HUES64 (cell line): ENCODE measurements around the gene GHRHR.

Source experiments
- H3K27ac ChIP-seq: 2 replicates; pipeline ENCODE4 v1.7.0; 2013; ENCODE audit warnings: low read depth, low read length, inconsistent platforms
- H3K27me3 ChIP-seq: 2 replicates; pipeline ENCODE4 v1.6.1; 2013; ENCODE audit warnings: mild to moderate bottlenecking, low read length; ENCODE audit not compliant: insufficient read depth
- H3K36me3 ChIP-seq: 2 replicates; pipeline ENCODE4 v1.6.1; 2013; ENCODE audit warnings: mild to moderate bottlenecking, low read length; ENCODE audit not compliant: insufficient read depth
- H3K4me1 ChIP-seq: 2 replicates; pipeline ENCODE4 v1.6.1; 2013; ENCODE audit warnings: mild to moderate bottlenecking, low read length, moderate library complexity; ENCODE audit not compliant: insufficient read depth
- H3K4me3 ChIP-seq: 2 replicates; pipeline ENCODE4 v1.5.1; 2013; ENCODE audit warnings: mild to moderate bottlenecking, low read length, moderate library complexity
- H3K9ac ChIP-seq: 2 replicates; pipeline ENCODE4 v1.6.1; 2013; ENCODE audit warnings: mild to moderate bottlenecking, low read depth, low read length
- H3K9me3 ChIP-seq: 2 replicates; pipeline ENCODE4 v1.6.1; 2013; ENCODE audit warnings: low read depth, low read length; ENCODE audit not compliant: insufficient read depth
- WGBS: fragments of 150-250, 120-280 bp; methylation state at CpG from one replicate; pipeline ENCODE4 v1.1.7; 2013; ENCODE audit warnings: missing lambda C conversion rate; 5-methylcytosine and 5-hydroxymethylcytosine counted together

GHRHR gene

DNA sequence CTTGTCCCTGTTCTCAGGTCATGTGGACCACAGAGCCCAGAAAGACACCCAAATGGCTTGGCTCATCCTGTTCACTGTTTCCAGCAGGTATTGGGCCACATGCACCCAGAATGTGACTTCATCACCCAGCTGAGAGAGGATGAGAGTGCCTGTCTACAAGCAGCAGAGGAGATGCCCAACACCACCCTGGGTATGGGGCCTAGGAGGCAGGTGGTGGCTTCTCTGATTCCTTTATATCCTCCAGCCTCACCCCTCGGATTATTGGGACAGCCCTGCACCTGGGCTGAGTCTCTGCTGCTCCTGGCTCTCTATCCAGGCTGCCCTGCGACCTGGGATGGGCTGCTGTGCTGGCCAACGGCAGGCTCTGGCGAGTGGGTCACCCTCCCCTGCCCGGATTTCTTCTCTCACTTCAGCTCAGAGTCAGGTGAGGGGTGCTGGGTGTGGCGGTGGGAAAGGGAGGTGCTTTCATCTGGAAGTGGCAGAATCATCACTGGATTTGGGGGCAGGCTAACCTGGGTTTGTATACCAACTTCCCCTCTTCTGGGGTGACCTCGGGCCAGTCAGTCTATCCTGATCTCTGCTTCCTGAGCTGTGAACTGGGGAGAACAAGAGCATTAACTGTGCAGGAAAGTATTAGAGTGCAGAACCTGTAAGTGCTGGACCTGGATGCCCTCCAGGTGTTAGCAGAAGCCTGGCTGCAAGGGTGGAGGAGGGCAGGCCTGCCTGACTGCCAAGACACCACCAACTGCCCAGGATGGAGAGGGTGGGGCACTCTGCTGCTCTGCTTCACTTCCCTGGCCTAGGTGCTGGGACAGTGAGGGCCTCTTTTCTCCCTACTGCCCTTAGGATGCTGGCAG is 5.2 kb downstream of the GHRHR start:
- 87% methylated on average over 7 of the region's 7 CpGs for whole genome bisulfite sequencing
- Histone ChIP-seq H3K27ac (no peak overlapping the region), H3K36me3 (no peaks in the 10 kb centered on the region), H3K4me3 (no peak overlapping the region), H3K4me1 (no peaks in the 10 kb centered on the region), H3K9ac (no peak overlapping the region), H3K27me3 (no peaks in the 10 kb centered on the region), H3K9me3 (no peaks in the 10 kb centered on the region)

DNA sequence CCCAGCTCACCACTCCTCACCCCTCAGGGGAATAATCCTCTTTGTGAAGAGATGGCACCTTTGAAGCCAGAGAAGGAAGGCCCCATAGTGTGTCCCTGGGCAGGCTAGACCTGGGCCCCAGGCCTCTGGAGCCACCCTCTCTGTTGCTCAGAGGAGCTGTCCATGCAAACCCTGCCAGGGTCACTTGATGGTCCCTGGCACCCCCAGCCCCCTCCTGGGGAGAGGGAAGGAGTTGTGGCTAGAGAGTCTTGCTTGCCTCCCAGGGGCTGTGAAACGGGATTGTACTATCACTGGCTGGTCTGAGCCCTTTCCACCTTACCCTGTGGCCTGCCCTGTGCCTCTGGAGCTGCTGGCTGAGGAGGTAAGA is 5.8 kb downstream of the GHRHR start:
- WGBS: 83% methylated on average over 1 of the region's 1 CpG
- Histone ChIP-seq H3K27ac (no peak overlapping the region), H3K27me3 (no peaks in the 10 kb centered on the region)

DNA sequence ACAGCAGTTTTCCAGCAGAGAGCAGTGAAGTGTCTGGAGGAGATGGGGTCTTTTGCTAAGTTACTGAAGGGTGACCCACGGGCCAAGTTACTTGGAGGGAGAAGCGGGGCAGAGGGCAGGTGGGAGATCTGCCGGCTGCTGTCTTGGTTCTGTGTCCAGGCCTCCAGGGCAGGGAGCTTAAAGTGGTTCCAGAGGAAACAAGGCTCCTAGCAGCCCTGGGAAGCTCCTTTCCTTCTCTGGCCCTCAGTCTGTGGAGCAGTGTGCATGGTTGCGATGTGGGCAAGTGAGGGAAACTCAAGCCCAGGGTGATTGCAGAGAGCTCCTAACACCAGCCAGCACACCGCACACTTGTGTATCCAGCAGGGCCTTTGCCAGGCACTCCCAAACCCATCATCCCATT is 6.3 kb downstream of the GHRHR start:
- no peak overlapping the region for H3K27ac ChIP-seq
- no peak overlapping the region for H3K4me3 ChIP-seq
- H3K9me3 ChIP-seq: no peaks in the 10 kb centered on the region
- H3K27me3 ChIP-seq: no peaks in the 10 kb centered on the region
- H3K36me3 ChIP-seq: no peaks in the 10 kb centered on the region
- H3K9ac ChIP-seq: no peak overlapping the region
- 91% methylated on average over 5 of the region's 5 CpGs for WGBS
- no peaks in the 10 kb centered on the region for H3K4me1 ChIP-seq

More for the DNA sequence above, 5.8 kb downstream of the GHRHR start:
- H3K4me3 ChIP-seq: no peak overlapping the region
- no peaks in the 10 kb centered on the region for H3K4me1 ChIP-seq
- no peaks in the 10 kb centered on the region for H3K36me3 ChIP-seq
- no peaks in the 10 kb centered on the region for H3K9me3 ChIP-seq
- no peak overlapping the region for H3K9ac ChIP-seq

DNA sequence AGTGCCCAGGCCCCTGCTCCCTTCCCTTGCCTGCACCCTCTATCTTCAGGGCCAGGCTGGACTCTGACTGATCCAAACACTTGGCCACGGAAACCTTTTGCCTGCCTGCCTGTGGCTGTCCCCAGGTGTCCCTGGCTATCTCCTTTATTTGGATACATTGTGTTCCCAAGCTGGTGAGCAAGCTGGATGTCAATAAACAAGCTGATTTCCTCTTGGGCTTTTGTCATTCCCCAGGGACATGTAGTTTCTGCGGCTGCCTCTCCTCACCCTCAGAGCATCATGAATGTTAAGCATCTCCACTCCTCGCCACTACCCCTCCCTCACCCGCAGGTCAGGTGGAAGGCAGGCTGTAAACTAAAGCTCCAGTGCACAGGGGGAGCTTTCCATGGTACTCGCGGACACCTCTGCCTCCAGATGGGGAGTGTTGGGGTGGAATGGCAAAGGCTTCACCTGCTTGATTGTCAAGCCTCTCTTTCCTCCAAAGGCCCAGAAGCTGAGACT is 6.9 kb downstream of the GHRHR start:
- no peaks in the 10 kb centered on the region for H3K27me3 ChIP-seq
- H3K4me1 ChIP-seq: no peaks in the 10 kb centered on the region
- H3K36me3 ChIP-seq: no peaks in the 10 kb centered on the region
- WGBS: 52% methylated on average over 6 of the region's 6 CpGs
- no peak overlapping the region for H3K9ac ChIP-seq
- H3K27ac ChIP-seq: no peak overlapping the region
- H3K9me3 ChIP-seq: no peaks in the 10 kb centered on the region
- no peak overlapping the region for H3K4me3 ChIP-seq

DNA sequence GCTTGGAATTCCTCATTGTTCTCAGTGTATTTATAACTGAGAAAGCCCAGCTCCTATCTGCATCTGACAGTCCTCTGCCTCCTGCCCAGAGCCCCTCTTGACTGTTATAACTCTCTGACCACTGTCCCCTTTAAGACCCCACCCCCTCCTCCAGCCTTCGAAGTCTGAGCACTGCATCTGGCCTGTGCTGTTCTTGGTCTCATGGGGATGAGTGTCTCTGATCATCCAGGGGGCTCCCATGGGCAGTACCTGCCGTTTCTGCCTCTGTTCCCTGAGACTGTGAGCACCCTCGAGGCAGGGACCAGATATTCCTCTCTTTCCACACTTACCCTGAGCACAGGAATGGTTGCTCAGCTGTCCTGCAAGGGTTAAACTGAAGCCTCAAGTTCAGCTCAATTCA is 7.7 kb downstream of the GHRHR start:
- Histone ChIP-seq H3K27ac (no peak overlapping the region), H3K9me3 (no peaks in the 10 kb centered on the region), H3K27me3 (no peaks in the 10 kb centered on the region), H3K4me3 (no peak overlapping the region), H3K36me3 (no peaks in the 10 kb centered on the region), H3K9ac (no peak overlapping the region), H3K4me1 (no peaks in the 10 kb centered on the region)
- 84% methylated on average over 3 of the region's 3 CpGs for WGBS

DNA sequence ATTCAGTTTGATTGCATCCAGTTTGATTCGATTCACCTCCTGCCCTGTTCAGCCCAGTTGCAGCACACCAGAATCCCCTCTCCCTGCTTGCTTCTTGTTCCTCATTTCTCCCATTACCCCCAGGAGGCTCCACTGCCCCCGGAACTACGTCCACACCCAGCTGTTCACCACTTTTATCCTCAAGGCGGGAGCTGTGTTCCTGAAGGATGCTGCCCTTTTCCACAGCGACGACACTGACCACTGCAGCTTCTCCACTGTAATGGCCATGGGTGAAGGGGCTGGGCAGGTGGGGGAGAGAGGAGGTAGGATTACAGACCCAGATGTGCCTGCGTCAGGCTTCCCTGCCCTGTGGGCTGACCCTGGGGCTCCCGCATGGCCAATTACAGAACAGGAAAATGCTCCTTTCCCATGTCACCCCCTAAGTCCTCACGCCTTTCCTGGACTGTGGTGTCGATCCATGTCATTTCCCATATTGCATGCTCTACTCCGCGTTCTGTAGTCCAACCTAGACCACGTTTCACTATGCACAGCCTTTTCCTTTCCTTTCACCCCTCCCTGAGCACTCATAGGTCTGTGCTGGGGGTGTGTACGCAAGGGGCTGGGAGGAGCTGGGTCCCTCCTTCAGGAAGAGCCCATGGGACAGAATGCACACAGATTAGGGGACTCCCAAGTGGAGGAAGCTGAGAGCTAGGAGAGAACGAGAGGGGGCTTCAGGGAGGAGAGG is 8.2 kb downstream of the GHRHR start:
- H3K27ac ChIP-seq: no peak overlapping the region
- no peaks in the 10 kb centered on the region for H3K36me3 ChIP-seq
- 80% methylated on average over 15 of the region's 15 CpGs for whole genome bisulfite sequencing
- no peak overlapping the region for H3K4me3 ChIP-seq
- H3K9me3 ChIP-seq: no peaks in the 10 kb centered on the region
- H3K27me3 ChIP-seq: no peaks in the 10 kb centered on the region
- H3K9ac ChIP-seq: no peak overlapping the region
- H3K4me1 ChIP-seq: no peaks in the 10 kb centered on the region

DNA sequence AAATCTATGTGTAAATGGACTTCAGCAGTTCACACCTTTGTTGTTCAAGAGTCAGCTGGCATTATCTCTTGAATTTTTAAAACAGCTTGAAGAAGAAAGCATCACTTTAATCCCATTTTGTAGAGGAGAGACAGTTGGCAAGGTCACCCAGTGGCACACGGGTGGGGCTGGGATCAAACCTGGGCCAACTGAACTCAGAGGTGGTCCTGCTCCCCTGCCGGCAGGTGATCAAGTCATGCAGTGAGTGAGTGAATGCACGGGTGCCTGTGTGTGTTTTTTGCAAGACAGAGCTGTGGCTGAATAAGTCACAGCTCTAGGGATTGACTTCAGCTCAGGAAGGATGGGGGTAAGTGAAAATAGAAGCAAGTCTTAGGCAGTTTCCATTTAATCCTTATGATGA is 9.5 kb downstream of the GHRHR start:
- no peaks in the 10 kb centered on the region for H3K27me3 ChIP-seq
- H3K4me1 ChIP-seq: no peaks in the 10 kb centered on the region
- H3K27ac ChIP-seq: no peak overlapping the region
- H3K9me3 ChIP-seq: no peaks in the 10 kb centered on the region
- H3K36me3 ChIP-seq: no peaks in the 10 kb centered on the region
- H3K4me3 ChIP-seq: no peak overlapping the region
- 66% methylated on average over 3 of the region's 3 CpGs for WGBS
- H3K9ac ChIP-seq: no peak overlapping the region

DNA sequence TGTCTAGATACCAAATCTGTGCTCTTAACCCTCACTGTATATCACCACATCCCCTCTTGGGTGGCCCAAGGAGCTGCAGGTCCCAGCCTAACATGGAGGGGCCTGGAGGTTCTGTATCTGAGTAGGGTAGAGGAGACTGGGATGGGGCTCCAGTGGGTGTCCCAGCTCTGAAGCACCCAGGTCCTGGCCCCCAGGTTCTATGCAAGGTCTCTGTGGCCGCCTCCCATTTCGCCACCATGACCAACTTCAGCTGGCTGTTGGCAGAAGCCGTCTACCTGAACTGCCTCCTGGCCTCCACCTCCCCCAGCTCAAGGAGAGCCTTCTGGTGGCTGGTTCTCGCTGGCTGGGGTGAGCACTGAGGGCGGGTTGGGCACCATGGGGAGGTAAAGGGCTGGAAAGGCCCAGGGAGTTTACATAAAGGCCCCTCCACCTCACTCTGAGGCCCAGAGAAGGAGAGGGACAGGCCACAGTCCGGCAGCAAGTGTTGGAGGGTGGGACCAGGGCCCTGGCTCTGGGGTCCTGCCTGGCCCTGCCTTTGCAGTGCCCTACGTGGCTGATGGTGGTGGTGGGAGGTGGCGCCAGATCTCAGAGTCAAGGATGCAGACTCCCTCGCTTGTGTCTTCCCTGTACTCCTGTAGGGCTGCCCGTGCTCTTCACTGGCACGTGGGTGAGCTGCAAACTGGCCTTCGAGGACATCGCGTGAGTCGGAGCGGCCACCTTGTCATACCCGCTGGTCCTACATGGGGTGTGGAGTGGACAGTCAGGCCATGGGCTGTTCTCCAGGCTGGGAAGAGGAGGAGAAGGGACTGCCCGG is 10.2 kb downstream of the GHRHR start:
- H3K4me3 ChIP-seq: no peak overlapping the region
- H3K27ac ChIP-seq: no peak overlapping the region
- 93% methylated on average over 18 of the region's 18 CpGs for WGBS
- no peaks in the 10 kb centered on the region for H3K4me1 ChIP-seq
- H3K9me3 ChIP-seq: no peaks in the 10 kb centered on the region
- no peaks in the 10 kb centered on the region for H3K36me3 ChIP-seq
- H3K9ac ChIP-seq: no peak overlapping the region
- no peaks in the 10 kb centered on the region for H3K27me3 ChIP-seq

DNA sequence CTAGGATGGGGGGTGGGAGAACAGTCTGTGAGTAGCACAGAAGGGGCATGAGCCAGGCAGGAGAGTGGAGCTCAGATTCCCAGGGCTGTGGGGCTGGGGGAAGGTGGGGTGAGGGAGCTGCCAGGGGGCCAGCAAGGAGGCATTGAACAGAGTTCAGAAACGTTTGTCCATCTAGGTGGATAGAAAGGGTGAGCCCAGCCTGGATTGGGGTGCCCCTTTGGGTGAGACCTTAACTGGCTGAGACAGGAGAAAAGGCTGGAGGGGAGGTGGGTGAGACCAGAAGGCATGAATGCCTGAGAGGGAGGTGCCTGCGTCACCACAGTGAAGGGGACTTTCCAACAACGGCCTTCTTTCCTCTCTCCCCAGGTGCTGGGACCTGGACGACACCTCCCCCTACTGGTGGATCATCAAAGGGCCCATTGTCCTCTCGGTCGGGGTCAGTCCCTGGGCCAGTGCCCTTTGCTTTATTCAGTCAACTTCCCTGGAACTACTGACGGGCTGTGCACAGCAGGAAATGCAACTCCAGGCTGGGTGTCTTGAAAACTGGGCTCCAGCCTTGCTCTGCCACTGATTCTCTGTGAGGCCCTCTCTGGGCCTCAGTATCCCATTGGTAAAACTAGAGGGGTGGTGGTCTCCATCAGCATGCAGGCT is 11.0 kb downstream of the GHRHR start:
- WGBS: 24% methylated on average over 7 of the region's 7 CpGs
- Histone ChIP-seq H3K36me3 (no peaks in the 10 kb centered on the region), H3K4me1 (no peaks in the 10 kb centered on the region), H3K27me3 (no peaks in the 10 kb centered on the region), H3K9ac (no peak overlapping the region), H3K27ac (no peak overlapping the region), H3K9me3 (no peaks in the 10 kb centered on the region), H3K4me3 (no peak overlapping the region)

DNA sequence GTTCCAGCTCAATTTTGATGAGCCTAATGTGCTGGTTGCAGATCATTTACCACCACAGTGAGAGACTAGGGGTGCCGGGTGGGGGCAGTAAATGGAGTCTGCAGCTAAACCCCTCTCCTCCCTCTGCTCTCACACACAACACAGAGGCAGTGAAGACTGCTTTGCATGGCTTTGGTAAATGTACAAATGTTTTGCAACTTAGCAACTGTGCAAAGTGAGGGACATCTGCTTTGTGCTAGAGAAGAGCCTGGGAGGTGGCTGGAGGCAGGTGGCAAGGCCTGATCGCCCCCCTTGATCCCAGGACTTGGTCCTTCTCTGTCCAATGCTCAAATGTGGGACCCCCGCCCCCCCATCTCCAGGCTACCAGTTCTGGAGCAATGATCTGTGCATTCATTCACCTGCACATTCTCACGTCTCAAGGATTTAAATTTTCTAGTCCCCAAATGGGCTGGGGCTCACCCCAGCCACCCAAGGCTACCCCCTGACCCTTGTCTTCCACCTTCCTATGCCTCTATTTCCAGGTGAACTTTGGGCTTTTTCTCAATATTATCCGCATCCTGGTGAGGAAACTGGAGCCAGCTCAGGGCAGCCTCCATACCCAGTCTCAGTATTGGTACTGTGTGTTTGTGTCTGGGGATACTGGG is 11.6 kb downstream of the GHRHR start:
- no peak overlapping the region for H3K4me3 ChIP-seq
- no peaks in the 10 kb centered on the region for H3K9me3 ChIP-seq
- no peak overlapping the region for H3K27ac ChIP-seq
- no peaks in the 10 kb centered on the region for H3K36me3 ChIP-seq
- no peak overlapping the region for H3K9ac ChIP-seq
- no peaks in the 10 kb centered on the region for H3K4me1 ChIP-seq
- 78% methylated on average over 5 of the region's 5 CpGs for WGBS
- no peaks in the 10 kb centered on the region for H3K27me3 ChIP-seq
